ENCODE results near the gene TYROBP. TPM values are rescaled to one million over a fixed set of nuclear protein-coding genes. Genes with fewer than 3 reads are reported as not detected.

TYROBP gene
- polyA plus RNA-seq, 2 of the 4 experiments (the other 2 are of a cell fraction): 0.21 TPM; not detected in 1

GRCh38 chr19:35944556-35944955, 36.5 kb upstream of the TYROBP start:
- ATAC-seq: no peak
- no peak for FAIRE-seq

GRCh38 chr19:35943321-35944301, 35.5 kb upstream of the TYROBP start:
- Histone ChIP-seq H3K4me2 (no peak overlapping the region), H3K4me3 (no peak overlapping the region), H3K4me1 (no peaks in the 10 kb centered on the region), H3K27ac (no peak overlapping the region), H3K9me3 (no peaks in the 10 kb centered on the region)
- no peak for DNase-seq (ENCODE audit: low read depth in 1 of 2, low spot score in 1 of 2)
- POLR2A ChIA-PET: interaction anchor here (1.1 kb wide), 1 partner anchor 12 kb away, joined by 3 read pairs; no protein-coding TSS in a partner anchor
- CTCF ChIA-PET: interaction anchor here (1.2 kb wide), 1 partner anchor 62 kb away, joined by 5 read pairs; no protein-coding TSS in a partner anchor
- no peak for TF ChIP-seq NPAS2 (CRISPR knock-in tag; IDR thresholded peaks at IDR 0.05; ENCODE audit: borderline replicate concordance)
- TF ChIP-seq FOXS1 (CRISPR knock-in tag; IDR thresholded peaks at IDR 0.05): no peak
- no peak for TF ChIP-seq RARB (CRISPR knock-in tag; IDR thresholded peaks at IDR 0.05)
- no peak for TF ChIP-seq HDAC2 (IDR thresholded peaks at IDR 0.05)
- TF ChIP-seq JUNB (IDR thresholded peaks at IDR 0.05): no peak
- TF ChIP-seq CEBPB (IDR thresholded peaks at IDR 0.05): no peak
- TF ChIP-seq GATA3 (IDR thresholded peaks at IDR 0.05; ENCODE audit: borderline replicate concordance): no peak
- TF ChIP-seq CBX8 (IDR thresholded peaks at IDR 0.05): no peak
- no peak for TF ChIP-seq HES2 (IDR thresholded peaks at IDR 0.05)
- TF ChIP-seq CTCF (IDR thresholded peaks at IDR 0.05): no peak
- no peak for TF ChIP-seq RCOR1 (IDR thresholded peaks at IDR 0.05; ENCODE audit: low read depth, low read length)
- no peak for TF ChIP-seq MYC (IDR thresholded peaks at IDR 0.05; ENCODE audit: borderline replicate concordance, low read length)
- no peak for TF ChIP-seq MAFK (IDR thresholded peaks at IDR 0.05; ENCODE audit: partially characterized antibody)
- no peak for ATAC-seq
- FAIRE-seq: peak; percentile 36
- 76% methylated on average over 9 of the region's 9 CpGs for WGBS (ENCODE audit: missing lambda C conversion rate)

More at GRCh38 chr19:35944556-35944955, 36.5 kb upstream of the TYROBP start:
- DNase-seq (ENCODE audit: low read depth in 1 of 2, low spot score in 1 of 2): no peak
- ChIA-PET POLR2A (interaction anchor here (1.1 kb wide), 1 partner anchor 13 kb away, joined by 3 read pairs; no protein-coding TSS in a partner anchor), CTCF (interaction anchor here (0.6 to 1.2 kb wide), 2 partner anchors 60 to 63 kb away, joined by 3 to 5 read pairs; no protein-coding TSS in a partner anchor)
- Histone ChIP-seq H3K27ac (no peak overlapping the region), H3K4me3 (no peak overlapping the region), H3K4me2 (no peak overlapping the region), H3K4me1 (no peaks in the 10 kb centered on the region), H3K9me3 (no peaks in the 10 kb centered on the region)
- WGBS (ENCODE audit: missing lambda C conversion rate): 94% methylated on average over 44 of the region's 52 CpGs
- no peak for TF ChIP-seq TFCP2L1 (CRISPR knock-in tag; IDR thresholded peaks at IDR 0.05)
- no peak for TF ChIP-seq FOSB (CRISPR knock-in tag; IDR thresholded peaks at IDR 0.05)
- TF ChIP-seq ZNF302 (CRISPR knock-in tag; IDR thresholded peaks at IDR 0.05): no peak
- no peak for TF ChIP-seq HOXB5 (CRISPR knock-in tag; IDR thresholded peaks at IDR 0.05)
- TF ChIP-seq PHF8 (IDR thresholded peaks at IDR 0.05; ENCODE audit: borderline replicate concordance, low read depth): no peak
- TF ChIP-seq BCL3 (IDR thresholded peaks at IDR 0.05): no peak
- TF ChIP-seq FOSL2 (IDR thresholded peaks at IDR 0.05): no peak
- no peak for TF ChIP-seq FOSL2 (CRISPR knock-in tag; IDR thresholded peaks at IDR 0.05)
- no peak for TF ChIP-seq POLR2AphosphoS2 (conservative IDR thresholded peaks at IDR 0.05; ENCODE audit: low read length)
- TF ChIP-seq HOXB13 (CRISPR knock-in tag; IDR thresholded peaks at IDR 0.05; ENCODE audit: low read depth): no peak
- TF ChIP-seq ZFP36 (IDR thresholded peaks at IDR 0.05; ENCODE audit: borderline replicate concordance, partially characterized antibody): no peak
- no peak for TF ChIP-seq HMGXB4 (CRISPR knock-in tag; IDR thresholded peaks at IDR 0.05; ENCODE audit: borderline replicate concordance)
- TF ChIP-seq MAFK (IDR thresholded peaks at IDR 0.05; ENCODE audit: partially characterized antibody): no peak
- no peak for TF ChIP-seq HDAC2 (IDR thresholded peaks at IDR 0.05)
- no peak for TF ChIP-seq HEYL (CRISPR knock-in tag; IDR thresholded peaks at IDR 0.05)
- no peak for TF ChIP-seq HOXA7 (CRISPR knock-in tag; IDR thresholded peaks at IDR 0.05)
- no peak for TF ChIP-seq JUN (IDR thresholded peaks at IDR 0.05)
- TF ChIP-seq KDM5A (IDR thresholded peaks at IDR 0.05): no peak
- TF ChIP-seq KDM1A (IDR thresholded peaks at IDR 0.05; ENCODE audit: low read depth): no peak
- no peak for TF ChIP-seq PBX3 (IDR thresholded peaks at IDR 0.05)
- no peak for TF ChIP-seq POLR2A (IDR thresholded peaks at IDR 0.05; ENCODE audit: low read length)
